ENCODE data around the gene CLEC2A. TPM values are rescaled to one million over a fixed set of nuclear protein-coding genes. Genes with fewer than 3 reads are reported as not detected.
A peak's percentile ranks its signal among the peaks of the same experiment; 100 is the strongest.
"Not testable (repeated sequence)": the region's sequence is repeated elsewhere in the genome, so short reads cannot be mapped to it uniquely, and the experiment has no call there.

CLEC2A gene
- polyA plus RNA-seq, 3 donors from 2014 or later: not detected

- no peaks in the 10 kb centered on the region for H3K9me3 Mint-ChIP-seq
- peaks cover 0 to 3% (median 0%) of the 10 kb centered on the region in 3 donors for H3K36me3 Mint-ChIP-seq
- H3K4me1 Mint-ChIP-seq: no peaks in the 10 kb centered on the region
- no peak overlapping the region for H3K4me3 Mint-ChIP-seq
- DNase-seq: no peak
- H3K27ac Mint-ChIP-seq: no peak overlapping the region
- H3K27me3 Mint-ChIP-seq (ENCODE audit: low read depth in 3 of 3): peaks cover 2 to 6% (median 4%) of the 10 kb centered on the region in 3 donors
Measured at GRCh38 chr12:9895215-9895971, 36.8 kb downstream of the CLEC2A start.

GRCh38 chr12:9888665-9889273 lies 43.4 kb downstream of the CLEC2A start:
- peak overlapping the region in 5 of 6 donors; percentile 12 to 56 (median 47) for H3K27ac Mint-ChIP-seq
- H3K9me3 Mint-ChIP-seq: no peaks in the 10 kb centered on the region
- H3K36me3 Mint-ChIP-seq: peaks cover 0 to 10% (median 3%) of the 10 kb centered on the region in 3 donors
- H3K4me1 Mint-ChIP-seq: peaks cover 11 to 21% of the 10 kb centered on the region in 2 donors
- DNase-seq: no peak
- H3K27me3 Mint-ChIP-seq (ENCODE audit: low read depth in 3 of 3): no peaks in the 10 kb centered on the region
- peak overlapping the region in 2 of 5 donors; percentile 10 to 58 for H3K4me3 Mint-ChIP-seq

- H3K36me3 Mint-ChIP-seq: peaks cover 0 to 10% (median 0%) of the 10 kb centered on the region in 3 donors
- H3K4me3 Mint-ChIP-seq: no peak overlapping the region
- DNase-seq: no peak
- H3K27me3 Mint-ChIP-seq (ENCODE audit: low read depth in 3 of 3): no peaks in the 10 kb centered on the region
- no peaks in the 10 kb centered on the region for H3K9me3 Mint-ChIP-seq
- H3K4me1 Mint-ChIP-seq: peaks cover 1 to 6% of the 10 kb centered on the region in 2 donors
- H3K27ac Mint-ChIP-seq: no peak overlapping the region
Measured at GRCh38 chr12:9883175-9883574, 49.0 kb downstream of the CLEC2A start.

- Mint-ChIP-seq H3K36me3 (peaks cover 0 to 8% (median 0%) of the 10 kb centered on the region in 3 donors), H3K27ac (no peak overlapping the region), H3K4me3 (no peak overlapping the region), H3K9me3 (no peaks in the 10 kb centered on the region), H3K27me3 (ENCODE audit: low read depth in 3 of 3) (no peaks in the 10 kb centered on the region), H3K4me1 (peaks cover 1 to 2% of the 10 kb centered on the region in 2 donors)
- no peak for DNase-seq
Measured at GRCh38 chr12:9881988-9882387, 50.2 kb downstream of the CLEC2A start.

GRCh38 chr12:9881246-9881645 lies 50.9 kb downstream of the CLEC2A start, which contains the start of gene KLRF2:
KLRF2 (plus strand) TSS chr12:9881489; CDS start chr12:9881596, 107 bp downstream.
- H3K9me3 Mint-ChIP-seq: no peaks in the 10 kb centered on the region
- H3K36me3 Mint-ChIP-seq: peaks cover 0 to 2% (median 0%) of the 10 kb centered on the region in 3 donors
- no peak for DNase-seq
- peak within 1 kb of the TSS in 1 of 5 donors; percentile 44 for H3K4me3 Mint-ChIP-seq
- H3K4me1 Mint-ChIP-seq: peaks cover 0 to 1% of the 10 kb centered on the region in 2 donors
- peak within 1 kb of the TSS in 1 of 6 donors; percentile 23 for H3K27ac Mint-ChIP-seq
- no peaks in the 10 kb centered on the region for H3K27me3 Mint-ChIP-seq (ENCODE audit: low read depth in 3 of 3)

- no peaks in the 10 kb centered on the region for H3K9me3 Mint-ChIP-seq
Measured at GRCh38 chr12:9880532-9881078, 51.6 kb downstream of the CLEC2A start.

GRCh38 chr12:9876120-9876519 lies 56.0 kb downstream of the CLEC2A start:
- not testable (repeated sequence) for H3K27ac Mint-ChIP-seq; H3K27me3 Mint-ChIP-seq (ENCODE audit: low read depth in 3 of 3); H3K4me3 Mint-ChIP-seq; H3K4me1 Mint-ChIP-seq; H3K9me3 Mint-ChIP-seq; H3K36me3 Mint-ChIP-seq; DNase-seq

More at GRCh38 chr12:9880532-9881078, 51.6 kb downstream of the CLEC2A start:
- Mint-ChIP-seq H3K4me1 (peaks cover 0 to 1% of the 10 kb centered on the region in 2 donors), H3K36me3 (no peaks in the 10 kb centered on the region), H3K4me3 (no peak overlapping the region), H3K27ac (no peak overlapping the region), H3K27me3 (ENCODE audit: low read depth in 3 of 3) (no peaks in the 10 kb centered on the region)
- DNase-seq: no peak

GRCh38 chr12:9872742-9873141 lies 59.4 kb downstream of the CLEC2A start:
- H3K4me3 Mint-ChIP-seq: no peak overlapping the region
- peak overlapping the region in 2 of 6 donors; percentile 42 to 61 for H3K27ac Mint-ChIP-seq
- H3K4me1 Mint-ChIP-seq: peaks cover 14 to 15% of the 10 kb centered on the region in 2 donors

GRCh38 chr12:9872162-9872561 lies 60.0 kb downstream of the CLEC2A start:
- peaks cover 0 to 4% (median 4%) of the 10 kb centered on the region in 3 donors for H3K36me3 Mint-ChIP-seq
- H3K9me3 Mint-ChIP-seq: peaks cover 0 to 2% (median 0%) of the 10 kb centered on the region in 6 donors
- H3K27me3 Mint-ChIP-seq (ENCODE audit: low read depth in 3 of 3): peaks cover 1 to 12% (median 5%) of the 10 kb centered on the region in 3 donors
- DNase-seq: no peak
- H3K4me3 Mint-ChIP-seq: no peak overlapping the region
- peak overlapping the region in 2 of 6 donors; percentile 5 to 22 for H3K27ac Mint-ChIP-seq
- H3K4me1 Mint-ChIP-seq: peaks cover 14 to 15% of the 10 kb centered on the region in 2 donors

More at GRCh38 chr12:9872742-9873141, 59.4 kb downstream of the CLEC2A start:
- Mint-ChIP-seq H3K9me3 (peaks cover 0 to 2% (median 0%) of the 10 kb centered on the region in 6 donors), H3K27me3 (ENCODE audit: low read depth in 3 of 3) (peaks cover 1 to 12% (median 5%) of the 10 kb centered on the region in 3 donors), H3K36me3 (no peaks in the 10 kb centered on the region)
- DNase-seq: no peak

GRCh38 chr12:9870286-9870866 lies 61.8 kb downstream of the CLEC2A start:
- H3K36me3 Mint-ChIP-seq: peaks cover 0 to 12% (median 5%) of the 10 kb centered on the region in 3 donors
- H3K27ac Mint-ChIP-seq: peak overlapping the region; percentile 97 to 100 (median 99)
- peaks cover 1 to 12% (median 5%) of the 10 kb centered on the region in 3 donors for H3K27me3 Mint-ChIP-seq (ENCODE audit: low read depth in 3 of 3)
- H3K9me3 Mint-ChIP-seq: peaks cover 0 to 1% (median 0%) of the 10 kb centered on the region in 6 donors
- DNase-seq: peak in 1 of 3 donors; percentile 18
- peak overlapping the region; percentile 89 to 97 (median 93) for H3K4me3 Mint-ChIP-seq
- H3K4me1 Mint-ChIP-seq: peaks cover 14 to 22% of the 10 kb centered on the region in 2 donors

GRCh38 chr12:9869307-9870161 lies 62.6 kb downstream of the CLEC2A start, which contains the start of gene CLEC2B:
CLEC2B (minus strand) TSS chr12:9869354.
- H3K9me3 Mint-ChIP-seq: no peaks in the 10 kb centered on the region
- peak within 1 kb of the TSS; percentile 89 to 97 (median 93) for H3K4me3 Mint-ChIP-seq
- peaks cover 0 to 14% (median 7%) of the 10 kb centered on the region in 3 donors for H3K36me3 Mint-ChIP-seq
- H3K27ac Mint-ChIP-seq: peak within 1 kb of the TSS; percentile 97 to 100 (median 99)
- H3K27me3 Mint-ChIP-seq (ENCODE audit: low read depth in 3 of 3): peaks cover 1 to 12% (median 5%) of the 10 kb centered on the region in 3 donors
- peaks cover 14 to 31% of the 10 kb centered on the region in 2 donors for H3K4me1 Mint-ChIP-seq
- DNase-seq: peak; percentile 70 to 77 (median 75)

GRCh38 chr12:9868951-9869306 lies 63.2 kb downstream of the CLEC2A start:
- H3K27ac Mint-ChIP-seq: peak overlapping the region; percentile 97 to 100 (median 99)
- H3K4me3 Mint-ChIP-seq: peak overlapping the region; percentile 89 to 97 (median 93)
- H3K36me3 Mint-ChIP-seq: peaks cover 6 to 20% (median 13%) of the 10 kb centered on the region in 3 donors
- H3K27me3 Mint-ChIP-seq (ENCODE audit: low read depth in 3 of 3): peaks cover 1 to 12% (median 5%) of the 10 kb centered on the region in 3 donors
- DNase-seq: peak in 1 of 3 donors; percentile 18
- H3K4me1 Mint-ChIP-seq: peaks cover 14 to 36% of the 10 kb centered on the region in 2 donors
- H3K9me3 Mint-ChIP-seq: peaks cover 0 to 4% (median 3%) of the 10 kb centered on the region in 6 donors

Measured in immature natural killer cell (primary cell).